CD4-positive, alpha-beta T cell treated with Interleukin-12 subunit alpha and Interleukin-12 subunit beta, for 1 hour (primary cell): ENCODE measurements around the gene TNNT3.
A peak's percentile ranks its signal among the peaks of the same experiment; 100 is the strongest.
"Not testable (repeated sequence)": the region's sequence is repeated elsewhere in the genome, so short reads cannot be mapped to it uniquely, and the experiment has no call there.

ENCODE experiments used
- DNase-seq: peaks from one replicate; pipeline ENCODE4 v3.0.0-alpha.2; 2020

Gene TNNT3

GRCh38 chr11:1919391-1920127 lies at the start of gene TNNT3:
Gene TNNT3 (plus strand): TSS chr11:1919703. CDS start chr11:1922875, 3,172 bp downstream.
- DNase-seq = no peak

GRCh38 chr11:1870326-1870696 lies 49.2 kb upstream of the TNNT3 start:
- no peak for DNase-seq

GRCh38 chr11:1870721-1871466 lies 48.6 kb upstream of the TNNT3 start:
- DNase-seq = peak; percentile 60

GRCh38 chr11:1871531-1871930 lies 48.0 kb upstream of the TNNT3 start:
- DNase-seq = no peak

- DNase-seq = no peak
These were observed 47.1 kb upstream of the TNNT3 start for GRCh38 chr11:1872267-1872985.

- DNase-seq = no peak
These were observed 46.3 kb upstream of the TNNT3 start for GRCh38 chr11:1873048-1873812.

GRCh38 chr11:1873813-1874150 lies 45.7 kb upstream of the TNNT3 start:
- DNase-seq = not testable (repeated sequence)

GRCh38 chr11:1874441-1875092 lies 44.9 kb upstream of the TNNT3 start:
- DNase-seq = not testable (repeated sequence)

GRCh38 chr11:1875093-1875850 lies 44.2 kb upstream of the TNNT3 start:
- no peak for DNase-seq

GRCh38 chr11:1875851-1876301 lies 43.6 kb upstream of the TNNT3 start:
- DNase-seq = not testable (repeated sequence)

GRCh38 chr11:1876361-1877063 lies 43.0 kb upstream of the TNNT3 start:
- DNase-seq = no peak

GRCh38 chr11:1877211-1878136 lies 42.0 kb upstream of the TNNT3 start:
- DNase-seq = no peak

GRCh38 chr11:1878137-1879031 lies 41.1 kb upstream of the TNNT3 start:
- no peak for DNase-seq

GRCh38 chr11:1879342-1879940 lies 40.1 kb upstream of the TNNT3 start:
- no peak for DNase-seq

GRCh38 chr11:1879941-1880720 lies 39.4 kb upstream of the TNNT3 start:
- DNase-seq = no peak

- DNase-seq = no peak
These were observed 38.6 kb upstream of the TNNT3 start for GRCh38 chr11:1880746-1881441.
